Lung (tissue), 12 donors: ENCODE measurements around the gene EDN1. TPM values are rescaled to one million over a fixed set of nuclear protein-coding genes. Genes with fewer than 3 reads are reported as not detected.

Experiments
- ATAC-seq: fragments of 200-7000 bp; cut with Tn5 transposase; one replicate; pipeline ENCODE4 v1.9.1; 2020; ENCODE audit warnings: moderate number of reproducible peaks; ENCODE audit not compliant: insufficient read depth, low FRiP score
- DNase-seq, 3 donors: peaks; one replicate each; pipeline ENCODE4 v3.0.0-alpha.2; 2013 to 2017
- H3K27ac ChIP-seq, 2 donors: one replicate each; pipeline ENCODE4 v1.5.1; 2013; ENCODE audit warnings: mild to moderate bottlenecking in 2 of 2, moderate library complexity in 2 of 2, control low read depth in 1 of 2, inconsistent platforms in 1 of 2, low read depth in 1 of 2, low read length in 1 of 2
- H3K27me3 ChIP-seq, 3 donors: one replicate each; pipeline ENCODE4 v1.5.1; 2013; ENCODE audit warnings: low read length in 2 of 3; ENCODE audit not compliant: control insufficient read depth in 3 of 3, insufficient read depth in 3 of 3
- H3K36me3 ChIP-seq, 4 donors: one replicate each; pipeline ENCODE4 v1.5.1; 2013; ENCODE audit warnings: low read length in 4 of 4, mild to moderate bottlenecking in 1 of 4, moderate library complexity in 1 of 4; ENCODE audit not compliant: control insufficient read depth in 4 of 4, insufficient read depth in 4 of 4
- H3K4me1 ChIP-seq, 5 donors: one replicate each; pipeline ENCODE4 v1.5.1; 2013; ENCODE audit warnings: low read length in 5 of 5, mild to moderate bottlenecking in 2 of 5, moderate library complexity in 1 of 5; ENCODE audit not compliant: control insufficient read depth in 5 of 5, insufficient read depth in 5 of 5
- H3K4me3 ChIP-seq: one replicate; pipeline ENCODE4 v1.5.1; 2013; ENCODE audit warnings: mild to moderate bottlenecking, control low read depth, moderate library complexity
- H3K9ac ChIP-seq, 2 donors: one replicate each; pipeline ENCODE4 v1.5.1; 2013; ENCODE audit warnings: low read length in 2 of 2, control low read depth in 1 of 2; ENCODE audit not compliant: insufficient read depth in 1 of 2
- H3K9me3 ChIP-seq, 4 donors: one replicate each; pipeline ENCODE4 v1.5.1; 2013; ENCODE audit warnings: low read length in 3 of 4, mild to moderate bottlenecking in 1 of 4, moderate library complexity in 1 of 4; ENCODE audit not compliant: control insufficient read depth in 4 of 4, insufficient read depth in 3 of 4
- CTCF ChIP-seq: IDR thresholded peaks from 2 replicates; pipeline ENCODE4 v1.5.1; 2012; ENCODE audit warnings: mild to moderate bottlenecking; ENCODE audit errors: control extremely low read depth, extremely low read depth
- WGBS, 2 donors: extraction: QIAGEN DNeasy Blood & Tissue Kit; methylation state at CpG; one replicate each; pipeline ENCODE4 v1.1.7; 2013; 5-methylcytosine and 5-hydroxymethylcytosine counted together
- polyA plus RNA-seq, 2 donors: library from polyadenylated mRNA; stranded (reverse); fragments of 200-250 nt; gene quantifications; one replicate each; pipeline ENCODE4 v1.2.1, GENCODE V29; 2013
- total RNA-seq, 2 donors: library from RNA; depleted of rRNA in 1 of 2; stranded (reverse); fragments of >200 nt in 1 of 2; gene quantifications; one replicate each; pipeline ENCODE4 v1.2.1, GENCODE V29; 2014 to 2021
- donor health status: control.
- donor health status: control.
- donor health status: Bipolar disorder and iron deficiency.
- donor health status: healthy.
- donor health status: DM: yes; HTN: yes; CAD: no.

EDN1 gene
- total and polyA plus RNA-seq, 4 donors, result 18.4 to 112 (median 40.3) TPM

GRCh38 chr6:12298995-12299394 lies 8.8 kb downstream of the EDN1 start:
- DNase-seq (no peak), ATAC-seq (no peak)
- Histone ChIP-seq H3K27me3 (no peaks in the 10 kb centered on the region), H3K4me1 (no peaks in the 10 kb centered on the region), H3K36me3 (no peaks in the 10 kb centered on the region), H3K9ac (no peak overlapping the region), H3K4me3 (no peak overlapping the region), H3K27ac (no peak overlapping the region), H3K9me3 (peaks cover 0 to 2% (median 0%) of the 10 kb centered on the region in 4 donors)
- no peak for TF ChIP-seq CTCF
- WGBS, 2 donors, result 63 to 71% methylated on average over 1 of the region's 1 CpG

- Histone ChIP-seq H3K27ac (no peak overlapping the region), H3K36me3 (no peaks in the 10 kb centered on the region), H3K27me3 (no peaks in the 10 kb centered on the region), H3K9me3 (peaks cover 0 to 2% (median 0%) of the 10 kb centered on the region in 4 donors), H3K4me1 (no peaks in the 10 kb centered on the region), H3K4me3 (no peak overlapping the region), H3K9ac (no peak overlapping the region)
- DNase-seq, result no peak
- TF ChIP-seq CTCF, result no peak
- WGBS, 2 donors, result 89 to 91% methylated on average over 3 of the region's 3 CpGs
- no peak for ATAC-seq
Observed at GRCh38 chr6:12301018-12301417, 10.9 kb downstream of the EDN1 start.

DNA sequence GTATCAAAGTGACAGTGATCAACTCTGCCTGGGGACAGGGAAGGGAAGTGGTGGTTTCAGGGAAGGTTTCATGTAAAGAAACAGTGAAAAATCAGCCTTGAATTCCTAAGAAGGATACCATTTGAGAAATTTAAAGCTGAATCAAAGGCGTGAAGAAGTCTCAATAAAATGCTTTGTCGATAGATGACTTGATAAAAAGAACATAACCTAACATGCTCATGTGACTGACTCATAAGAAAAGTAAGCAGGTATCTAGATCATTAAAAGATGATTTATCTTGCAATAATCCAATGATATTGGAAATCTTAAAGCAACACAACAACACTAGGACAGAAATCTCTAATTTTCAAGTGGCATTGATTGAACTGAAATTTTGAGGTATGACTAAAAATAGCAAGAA lies 14.3 kb downstream of the EDN1 start:
- no peak for DNase-seq
- H3K27me3 ChIP-seq, result no peaks in the 10 kb centered on the region
- ATAC-seq, result no peak
- no peaks in the 10 kb centered on the region for H3K36me3 ChIP-seq
- peaks cover 0 to 2% (median 0%) of the 10 kb centered on the region in 4 donors for H3K9me3 ChIP-seq
- WGBS, 2 donors, result 96 to 97% methylated on average over 2 of the region's 2 CpGs
- no peak overlapping the region for H3K27ac ChIP-seq
- no peak for TF ChIP-seq CTCF
- H3K4me1 ChIP-seq, result no peaks in the 10 kb centered on the region
- H3K9ac ChIP-seq, result no peak overlapping the region
- no peak overlapping the region for H3K4me3 ChIP-seq

DNA sequence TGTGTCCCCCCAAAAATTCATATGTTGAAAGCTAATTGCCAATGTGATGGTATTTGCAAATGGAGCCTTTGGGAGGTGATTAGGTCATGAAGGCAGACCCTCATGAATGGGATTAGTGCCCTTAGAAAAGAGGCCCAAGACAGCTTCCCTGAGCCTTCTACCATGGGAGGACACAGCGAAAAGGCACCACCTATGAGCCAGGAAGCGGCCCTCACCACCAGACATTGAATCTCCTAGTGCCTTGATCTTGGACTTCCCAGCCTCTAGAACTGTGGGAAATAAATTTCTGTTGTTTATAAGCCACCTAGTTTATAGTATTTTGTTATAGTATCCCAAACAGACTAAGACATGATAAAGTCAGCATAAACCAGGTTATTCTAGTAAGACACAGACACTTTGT lies 18.9 kb downstream of the EDN1 start:
- Histone ChIP-seq H3K4me1 (no peaks in the 10 kb centered on the region), H3K4me3 (no peak overlapping the region), H3K9ac (no peak overlapping the region), H3K27ac (no peak overlapping the region), H3K36me3 (no peaks in the 10 kb centered on the region), H3K27me3 (no peaks in the 10 kb centered on the region), H3K9me3 (no peaks in the 10 kb centered on the region)
- no peak for TF ChIP-seq CTCF
- ATAC-seq (no peak), DNase-seq (no peak)
- WGBS, 2 donors, result 97 to 98% methylated on average over 2 of the region's 2 CpGs
